Stimulated activated CD8-positive, alpha-beta memory T cell treated with anti-CD3 and anti-CD28 coated beads, Interleukin-7, amount 100 ng/mL, for 24 hours (primary cell): Measurements from ENCODE around the gene ASCC1.
"Not testable (repeated sequence)": the region's sequence is repeated elsewhere in the genome, so short reads cannot be mapped to it uniquely, and the experiment has no call there.

Source experiments
- DNase-seq: peaks from one replicate; pipeline ENCODE4 v3.0.0-alpha.2; 2020; ENCODE audit warnings: low read depth

Gene ASCC1

DNA sequence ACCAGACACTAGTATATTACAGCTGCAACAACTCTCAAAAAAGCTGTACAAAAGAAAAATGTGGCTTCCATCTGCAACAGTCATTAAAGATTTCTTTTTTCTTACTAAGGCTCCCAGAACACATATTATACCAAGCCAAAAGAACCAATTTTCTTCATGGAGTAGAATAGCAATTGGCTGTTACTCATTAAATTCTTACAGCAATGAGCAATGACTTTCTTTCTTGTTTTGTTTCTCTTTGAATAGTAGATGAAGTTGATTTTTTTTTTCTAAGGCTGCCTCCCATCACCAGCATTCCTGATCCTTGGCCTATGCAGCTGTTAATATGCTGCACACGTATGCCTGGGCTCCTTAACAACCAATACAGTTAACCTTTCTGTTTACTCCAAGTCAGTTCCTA lies 91.1 kb downstream of the ASCC1 start:
- no peak for DNase-seq

DNA sequence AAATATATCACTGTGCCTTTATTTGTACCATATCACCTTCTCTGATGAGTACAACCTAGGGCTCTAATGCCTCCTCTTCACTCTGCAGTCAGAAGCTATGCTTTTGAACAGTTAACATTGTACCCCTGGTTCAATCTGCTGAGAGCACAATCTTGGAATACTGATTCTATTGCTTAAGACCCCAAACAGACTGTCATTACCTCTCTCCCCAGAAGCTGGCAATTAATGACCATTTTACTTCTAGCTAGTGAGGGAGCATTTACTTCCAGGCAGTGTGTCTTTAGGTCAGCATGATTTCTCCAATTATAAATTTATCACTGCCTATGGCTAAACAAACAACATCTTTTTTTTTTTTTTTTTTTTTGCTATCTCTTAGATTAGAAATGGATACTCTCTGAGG lies 91.7 kb downstream of the ASCC1 start:
- DNase-seq: no peak

DNA sequence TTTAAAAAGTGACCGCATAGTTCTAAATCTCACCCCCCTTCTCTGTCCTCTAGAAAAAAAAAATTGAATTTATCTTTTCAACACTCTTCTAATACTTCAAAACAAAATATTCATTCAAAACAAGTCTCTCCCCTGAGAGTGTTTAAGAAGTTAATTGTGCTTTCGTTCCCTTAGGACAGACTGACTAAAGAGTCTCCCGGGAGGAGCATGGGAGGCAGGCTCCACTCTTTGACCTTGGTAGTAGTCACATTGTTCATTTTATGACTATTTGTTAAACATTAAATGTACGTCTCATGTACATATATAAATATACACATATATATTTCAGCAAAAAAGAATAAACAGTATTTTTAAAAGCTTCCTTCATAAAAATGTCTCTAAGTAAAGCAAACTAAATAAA lies 92.5 kb downstream of the ASCC1 start:
- DNase-seq: no peak

DNA sequence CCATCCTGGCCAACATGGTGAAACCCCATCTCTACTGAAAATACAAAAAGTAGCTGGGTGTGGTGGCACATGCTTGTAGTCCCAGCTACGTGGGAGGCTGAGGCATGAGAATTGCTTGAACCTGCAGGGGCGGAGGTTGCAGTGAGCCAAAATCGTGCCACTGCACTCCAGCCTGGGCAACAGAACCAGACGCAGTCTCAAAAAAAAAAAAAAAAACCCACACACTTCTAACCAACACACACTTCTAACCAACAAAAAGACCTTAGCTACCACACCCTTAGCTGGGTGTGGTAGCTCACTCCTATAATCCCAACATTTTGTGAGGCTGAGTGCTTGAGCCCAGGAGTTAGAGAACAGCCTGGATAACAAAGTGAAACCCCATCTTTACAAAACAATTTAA lies 93.9 kb downstream of the ASCC1 start:
- DNase-seq: no peak

DNA sequence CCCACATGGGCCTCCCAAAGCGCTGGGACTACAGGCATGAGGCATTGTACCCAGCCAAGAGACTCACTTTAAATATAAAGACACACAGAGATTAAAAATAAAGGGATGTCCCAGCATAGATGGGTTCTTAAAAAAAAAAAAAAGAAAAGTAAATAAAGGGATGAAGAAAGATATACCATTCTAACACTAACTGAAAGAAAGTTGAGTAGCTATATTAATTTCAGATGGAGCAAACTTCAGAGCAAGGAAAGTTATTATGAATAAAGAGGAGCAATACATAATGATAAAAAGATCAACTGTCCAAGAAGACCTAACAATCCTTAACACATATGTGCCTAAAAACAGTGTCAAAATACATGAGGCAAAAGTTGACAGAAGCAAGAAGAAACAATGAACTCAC lies 94.7 kb downstream of the ASCC1 start:
- DNase-seq: no peak

DNA sequence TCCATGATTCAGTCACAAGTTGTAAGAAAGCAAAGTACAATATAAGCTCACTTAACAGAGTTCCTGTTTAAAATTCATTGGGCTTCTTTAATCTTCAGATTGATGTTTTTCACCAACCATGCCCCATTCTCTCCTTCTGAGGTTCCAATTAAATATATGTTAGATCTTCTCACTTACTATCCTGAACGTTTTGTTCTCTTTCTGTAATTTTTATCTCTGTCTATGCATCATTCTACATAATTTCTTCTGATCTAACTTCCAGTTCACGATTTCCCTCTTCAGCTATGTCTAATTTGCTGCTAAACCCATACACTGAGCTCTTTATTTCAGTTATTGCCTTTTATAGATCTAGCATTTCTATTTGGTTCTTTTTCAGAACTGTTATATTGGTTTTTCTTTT lies 99.7 kb downstream of the ASCC1 start:
- DNase-seq: no peak

DNA sequence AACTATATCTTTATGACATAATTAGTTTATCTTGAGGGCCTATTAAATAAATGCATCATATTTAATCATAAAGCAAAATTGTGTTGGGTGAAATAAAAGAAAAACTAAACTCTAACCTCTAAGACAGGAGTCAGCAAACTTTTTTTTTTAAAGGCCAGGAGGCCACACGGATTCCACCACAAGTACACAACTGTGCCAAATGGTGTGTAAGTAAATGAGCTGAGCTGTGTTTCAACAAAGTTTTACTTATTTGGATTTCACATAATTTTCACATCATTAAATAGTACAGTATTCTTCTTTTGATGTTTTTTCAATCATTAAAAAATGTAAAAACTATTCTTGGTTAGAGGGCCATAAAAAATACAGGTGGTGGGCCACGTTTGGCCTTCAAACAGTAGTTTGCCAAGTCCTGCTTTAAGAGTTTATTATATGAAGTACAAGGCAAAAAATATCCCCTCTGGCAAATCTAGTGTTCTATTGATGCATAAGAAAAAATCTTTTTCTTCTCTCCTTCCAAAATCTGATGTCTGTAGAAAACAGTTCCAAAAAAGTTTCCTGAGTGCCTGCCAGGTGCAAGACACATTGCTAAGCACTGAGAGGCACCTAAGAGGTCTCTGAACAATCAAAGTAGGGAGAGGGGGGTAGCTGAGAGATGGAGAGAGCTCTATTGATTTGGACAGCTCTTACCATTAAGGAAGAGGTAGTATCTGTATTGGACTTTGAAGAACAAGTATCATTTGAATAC lies 101.2 kb downstream of the ASCC1 start:
- DNase-seq: no peak

DNA sequence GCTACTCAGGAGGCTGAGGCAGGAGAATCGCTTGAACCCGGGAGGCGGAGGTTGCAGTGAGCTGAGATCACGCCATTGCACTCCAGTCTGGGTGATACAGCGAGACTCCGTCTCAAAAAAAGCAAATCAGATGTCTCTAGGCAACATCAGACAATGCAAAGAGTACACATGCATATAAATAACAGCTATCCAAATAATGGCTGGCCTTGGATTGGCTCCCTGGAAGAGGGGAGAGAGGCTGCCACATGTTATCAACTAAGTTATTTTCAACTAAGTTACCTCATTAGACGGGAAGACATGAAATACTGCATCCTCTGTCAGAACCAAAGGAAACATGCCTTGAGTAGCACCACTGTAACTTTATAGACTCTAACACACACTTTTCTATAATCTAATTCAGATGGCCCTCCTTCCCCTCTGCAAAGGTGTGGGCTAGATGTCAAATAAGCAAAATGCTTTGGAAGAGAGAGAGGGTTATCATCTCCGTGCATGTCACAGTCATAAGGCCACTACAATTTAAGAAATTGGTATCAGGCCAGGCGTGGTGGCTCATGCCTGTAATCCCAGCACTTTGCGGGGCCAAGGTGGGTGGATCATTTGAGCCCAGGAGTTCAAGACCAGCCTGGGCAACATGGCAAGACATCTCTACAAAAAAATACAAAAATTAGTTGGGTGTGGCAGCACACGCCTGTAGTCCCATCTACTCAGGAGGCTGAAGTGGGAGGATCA lies 105.2 kb downstream of the ASCC1 start:
- no peak for DNase-seq

DNA sequence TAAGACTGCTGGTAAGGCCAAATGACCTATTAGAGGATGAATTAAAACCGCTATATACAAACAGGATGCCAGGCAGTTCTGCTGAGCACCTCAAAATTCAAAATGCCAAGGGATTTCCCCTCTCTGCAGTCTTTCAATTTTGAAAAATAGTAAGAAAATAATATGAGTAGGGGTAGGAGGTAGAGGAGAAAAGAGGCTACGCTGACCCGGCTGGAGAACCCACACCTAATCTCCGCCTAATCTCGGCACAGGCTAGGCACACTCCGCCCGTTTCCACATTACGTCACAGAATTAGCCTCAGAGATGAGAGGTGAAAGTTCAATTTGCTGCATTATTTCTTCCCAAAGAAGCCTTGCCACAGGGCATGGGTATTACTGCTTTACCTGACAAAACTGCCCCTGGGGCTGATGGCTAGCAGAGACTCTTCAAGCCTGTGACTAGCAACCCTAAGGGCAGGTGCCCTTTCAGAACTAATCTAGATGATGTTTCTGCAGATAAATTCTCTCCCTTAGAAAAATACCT lies 106.4 kb downstream of the ASCC1 start:
- no peak for DNase-seq

DNA sequence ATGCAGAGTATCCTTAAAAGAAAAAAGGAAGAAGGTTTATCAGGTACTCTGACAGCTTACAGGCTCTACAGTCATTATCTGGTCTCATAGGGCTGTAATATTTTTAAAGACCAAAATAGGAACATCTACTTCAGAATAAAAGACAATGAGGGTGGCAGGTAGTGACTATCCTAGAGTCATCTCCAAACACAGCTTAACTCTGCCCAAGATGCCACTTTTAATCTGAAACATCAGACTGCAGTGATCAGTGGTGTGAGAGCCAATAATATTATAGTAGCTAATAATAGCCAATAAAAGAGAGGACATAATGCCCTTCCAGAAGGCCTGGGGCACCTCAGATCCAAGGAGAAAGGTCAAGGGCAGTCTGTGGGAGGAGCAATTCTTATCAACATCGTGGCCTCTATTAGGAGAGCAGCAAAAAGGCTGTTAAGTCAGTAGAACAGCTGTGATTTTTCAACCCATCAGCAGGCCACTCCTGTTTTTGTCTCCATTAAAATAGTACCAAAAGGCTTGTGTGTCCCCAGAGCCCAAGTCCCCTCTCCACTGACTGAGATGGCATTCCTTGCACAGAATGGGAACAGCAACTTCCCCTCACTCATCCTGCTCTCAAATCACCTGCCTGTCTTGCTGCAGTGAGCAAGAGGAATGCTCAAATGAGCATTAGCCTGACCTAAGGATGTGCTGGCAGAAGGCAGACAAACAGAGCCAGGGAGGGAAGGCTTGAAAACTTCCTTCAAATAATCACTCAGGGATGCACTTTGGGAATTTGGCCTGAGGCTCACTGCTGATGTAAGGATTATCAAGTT lies 107.0 kb downstream of the ASCC1 start:
- DNase-seq: no peak

DNA sequence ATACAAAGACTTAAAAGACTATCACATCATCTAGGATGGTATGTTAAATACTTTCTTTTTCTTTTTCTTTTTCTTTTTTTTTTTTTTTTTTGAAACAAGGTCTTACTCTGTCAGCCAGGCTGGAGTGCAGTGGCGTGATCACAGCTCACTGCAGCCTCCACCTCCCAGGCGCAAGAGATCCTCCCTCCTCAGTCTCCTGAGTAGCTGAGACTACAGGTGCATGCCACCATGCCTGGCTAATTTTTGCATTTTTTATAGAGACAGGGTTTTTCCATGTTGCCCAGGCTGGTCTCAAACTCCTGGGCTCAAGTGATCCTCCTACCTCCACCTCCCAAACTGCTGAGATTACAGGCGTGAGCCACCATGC lies 108.1 kb downstream of the ASCC1 start:
- DNase-seq: not testable (repeated sequence)

DNA sequence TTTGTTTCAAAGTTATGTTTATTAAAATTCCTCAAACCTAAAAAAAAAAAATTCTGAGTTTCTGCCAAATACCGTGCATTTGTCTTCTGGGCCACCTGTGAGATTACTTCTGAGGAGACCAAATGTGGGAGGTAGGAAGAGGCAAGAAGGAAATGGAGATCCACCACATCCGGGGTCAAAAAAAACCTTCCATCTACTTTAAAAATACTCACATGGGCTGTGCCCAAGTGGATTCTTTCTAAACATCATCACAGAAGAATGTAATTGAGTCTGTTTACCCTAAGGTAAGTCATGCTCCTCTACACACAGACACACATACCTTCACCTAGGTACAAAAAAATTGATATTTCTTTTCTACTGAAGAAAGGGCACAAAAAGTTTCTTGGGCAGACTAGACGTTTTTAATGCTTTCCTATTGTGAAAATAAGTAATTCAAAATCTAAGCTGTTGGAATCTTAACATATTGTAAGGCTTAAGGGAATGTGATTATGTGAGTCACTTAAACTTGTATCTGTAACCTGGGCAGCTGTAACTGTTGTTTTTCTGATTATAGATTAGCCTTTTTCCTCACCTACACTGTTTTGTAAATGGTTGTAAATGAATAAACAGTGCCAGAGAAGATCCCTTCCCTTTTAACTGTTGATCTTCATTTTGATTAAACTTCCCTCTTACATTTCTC lies 108.6 kb downstream of the ASCC1 start:
- DNase-seq: no peak

DNA sequence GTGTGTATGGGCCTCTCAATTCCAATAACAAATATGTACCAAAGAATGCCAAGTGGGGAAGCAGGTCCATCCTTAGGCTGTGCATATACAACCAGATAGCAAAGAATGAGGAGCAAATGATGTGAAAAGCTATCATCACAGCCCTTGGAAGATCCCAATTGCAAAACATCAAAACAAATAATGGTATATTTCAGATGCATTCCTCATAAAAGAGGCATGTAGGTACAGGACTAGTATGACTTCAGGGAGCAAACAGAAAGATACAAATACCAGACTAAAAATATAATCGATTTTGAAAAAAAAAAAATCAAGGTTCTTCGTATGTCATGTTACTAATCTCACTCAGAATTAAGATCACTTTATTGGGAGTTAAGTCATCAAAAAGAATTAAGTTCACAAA lies 109.2 kb downstream of the ASCC1 start:
- DNase-seq: no peak

DNA sequence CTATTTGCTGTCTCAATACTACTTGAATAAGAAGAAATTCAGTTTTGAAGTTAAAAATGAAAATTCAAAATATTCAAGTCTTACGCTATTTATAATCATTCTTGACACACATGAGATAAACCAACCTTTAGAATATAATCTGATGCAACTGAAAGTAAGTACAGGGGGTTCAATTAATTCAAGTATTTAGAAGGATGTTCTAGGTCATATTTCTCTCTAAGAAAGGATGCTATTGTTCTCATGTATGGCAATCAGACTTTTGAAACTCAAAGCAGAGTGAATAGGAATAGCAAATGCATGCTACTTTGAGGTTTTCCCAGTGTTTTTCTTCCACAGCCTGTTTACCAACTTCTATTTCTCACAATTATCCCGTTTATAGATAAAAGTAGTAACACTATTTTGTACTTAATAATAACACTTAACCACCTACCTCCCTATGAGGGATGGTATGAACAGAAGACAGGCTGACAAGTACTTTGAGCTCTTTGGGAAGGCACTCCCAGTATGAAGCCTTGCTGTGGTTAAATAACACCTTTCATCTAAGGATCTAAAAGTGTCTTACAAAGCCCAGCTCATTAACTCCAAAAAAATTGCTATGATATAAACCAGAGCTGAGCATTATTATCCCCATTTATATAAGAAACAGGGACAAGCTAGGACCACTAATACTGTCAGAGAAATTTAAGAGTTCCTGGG lies 109.8 kb downstream of the ASCC1 start:
- no peak for DNase-seq

DNA sequence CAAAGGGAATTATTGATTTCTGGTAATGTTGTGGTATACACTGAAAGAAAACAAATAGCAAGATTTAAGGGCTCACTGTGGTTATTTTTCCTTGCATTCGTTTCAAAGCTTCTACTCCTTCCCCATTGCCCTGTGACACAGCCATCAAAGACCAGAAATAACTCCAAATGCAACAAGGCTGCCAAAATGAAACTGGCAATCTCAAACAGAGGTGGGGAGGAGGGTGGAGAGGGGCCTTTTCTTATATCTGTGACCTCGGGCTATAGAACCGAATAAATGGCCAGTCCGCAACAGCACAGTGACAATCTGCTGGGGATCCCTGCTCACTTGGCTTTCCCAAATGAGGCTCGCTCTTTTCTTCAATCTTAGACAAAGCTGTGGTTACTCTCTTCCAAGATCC lies 110.4 kb downstream of the ASCC1 start:
- no peak for DNase-seq

DNA sequence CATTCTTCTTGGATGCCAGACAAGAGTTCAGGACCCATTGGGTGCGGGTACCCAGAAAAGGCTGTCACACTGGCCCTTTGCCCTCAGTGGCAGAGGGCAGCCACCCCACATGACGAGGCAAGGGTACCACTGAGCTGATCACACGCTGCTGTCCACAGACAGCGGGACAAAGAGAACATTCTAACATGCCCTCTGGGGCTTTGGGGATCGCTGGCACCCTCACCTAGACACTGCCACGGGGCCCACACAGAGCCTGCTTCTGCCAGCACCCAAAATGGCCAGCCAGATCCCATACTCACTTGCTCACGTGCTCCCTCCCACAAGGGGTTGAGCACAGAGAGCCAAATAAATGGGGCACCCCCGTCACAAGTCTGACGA lies 111.0 kb downstream of the ASCC1 start:
- no peak for DNase-seq

DNA sequence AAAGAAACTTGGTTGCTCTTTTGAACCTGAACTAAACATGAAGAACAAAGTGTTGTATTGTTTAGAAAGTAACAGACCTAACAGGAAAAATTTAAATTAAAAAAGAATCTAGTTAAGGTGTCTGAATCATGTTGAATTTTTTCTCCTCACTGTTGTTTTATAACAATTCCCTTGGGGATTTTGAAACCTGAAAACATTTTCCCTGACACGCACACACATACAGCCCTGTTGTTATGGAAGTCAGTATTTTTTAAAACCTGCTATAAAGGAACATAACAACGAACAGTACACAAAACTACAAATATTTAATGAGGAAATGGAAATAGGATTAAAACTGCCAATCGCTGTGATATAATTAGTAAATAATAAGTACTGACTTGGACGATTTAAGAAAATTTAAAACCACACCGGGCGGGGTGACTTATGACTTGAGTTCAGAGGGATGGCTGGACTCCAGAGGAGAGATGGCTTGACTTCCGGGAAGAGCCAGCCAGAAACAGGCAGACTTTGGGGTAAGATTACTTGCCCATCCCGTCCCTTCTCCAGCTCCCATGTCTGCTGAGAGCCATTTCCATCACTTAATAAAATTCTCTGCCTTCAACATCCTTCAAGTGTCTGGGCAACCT lies 111.5 kb downstream of the ASCC1 start:
- no peak for DNase-seq

DNA sequence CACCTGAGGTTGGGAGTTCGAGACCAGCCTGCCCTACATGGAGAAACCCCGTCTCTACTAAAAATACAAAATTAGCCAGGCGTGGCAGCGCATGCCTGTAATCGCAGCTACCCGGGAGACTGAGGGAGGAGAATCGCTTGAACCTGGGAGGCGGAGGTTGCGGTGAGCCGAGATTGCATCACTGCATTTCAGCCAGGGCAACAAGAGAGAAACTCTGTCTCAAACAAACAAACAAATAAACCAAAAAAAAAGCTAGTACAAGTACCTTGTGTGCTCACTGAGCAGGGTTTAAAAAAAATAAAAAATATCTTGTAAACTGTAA lies 116.5 kb downstream of the ASCC1 start:
- no peak for DNase-seq

DNA sequence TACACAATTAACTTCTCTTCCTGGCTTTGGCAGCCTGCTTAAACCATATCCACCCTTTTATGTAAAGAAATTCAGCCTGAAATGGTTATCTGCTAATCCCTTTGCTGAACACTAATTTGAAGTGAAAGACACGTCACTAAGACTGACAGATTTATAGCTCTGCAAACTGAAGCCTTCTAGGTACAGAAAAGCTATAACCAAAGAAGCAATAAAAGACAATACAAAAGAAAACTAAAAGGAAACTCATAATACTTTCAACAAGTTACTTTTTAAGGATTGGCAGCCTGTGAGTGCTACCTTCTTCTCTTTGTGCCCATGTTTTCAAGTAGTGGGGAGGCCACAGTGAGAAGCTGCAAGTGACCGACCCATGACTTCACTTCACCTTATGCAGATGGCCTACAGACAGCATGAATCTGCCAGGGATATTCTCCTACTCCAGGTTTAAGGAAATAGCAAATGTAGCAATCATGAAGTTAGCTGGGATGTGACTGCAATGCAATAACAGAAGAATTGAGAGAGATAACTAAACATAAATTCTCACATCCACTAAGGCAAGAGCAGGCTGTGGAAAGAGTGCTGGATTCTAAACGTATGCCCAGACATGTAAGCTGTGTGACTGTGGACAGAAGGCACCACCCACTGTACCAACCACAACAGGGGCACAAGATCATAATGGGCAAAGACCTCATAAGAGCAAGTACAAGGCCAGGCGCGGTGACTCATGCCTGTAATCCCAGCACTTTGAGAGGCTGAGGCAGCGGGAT lies 117.1 kb downstream of the ASCC1 start:
- DNase-seq: no peak

DNA sequence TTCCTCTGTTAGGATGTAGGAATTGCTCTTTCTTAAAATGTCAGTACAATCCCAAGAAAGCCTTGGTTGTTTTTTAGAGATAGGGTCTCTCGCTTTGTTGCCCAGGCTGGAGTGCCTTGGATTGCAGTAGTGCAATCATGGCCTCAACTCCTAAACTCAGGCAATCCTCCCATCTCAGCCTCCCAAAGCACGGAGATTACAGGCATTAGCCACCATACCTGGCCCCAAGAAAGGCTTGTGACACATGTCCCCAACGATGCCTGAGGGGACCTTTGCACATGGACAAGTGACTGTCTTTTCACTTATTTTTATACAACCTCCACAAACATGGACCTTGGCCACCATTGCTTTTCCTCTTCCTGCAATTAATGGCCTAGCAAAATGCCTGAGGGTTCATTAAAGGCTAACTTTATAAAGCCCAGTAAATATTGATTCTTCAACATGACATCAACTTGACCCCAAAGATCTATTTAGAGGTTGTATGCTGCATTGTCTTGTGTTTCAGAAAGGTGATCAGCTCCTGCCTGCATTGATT lies 117.7 kb downstream of the ASCC1 start:
- no peak for DNase-seq
